ENCODE results near the gene DMRT1.

DNA sequence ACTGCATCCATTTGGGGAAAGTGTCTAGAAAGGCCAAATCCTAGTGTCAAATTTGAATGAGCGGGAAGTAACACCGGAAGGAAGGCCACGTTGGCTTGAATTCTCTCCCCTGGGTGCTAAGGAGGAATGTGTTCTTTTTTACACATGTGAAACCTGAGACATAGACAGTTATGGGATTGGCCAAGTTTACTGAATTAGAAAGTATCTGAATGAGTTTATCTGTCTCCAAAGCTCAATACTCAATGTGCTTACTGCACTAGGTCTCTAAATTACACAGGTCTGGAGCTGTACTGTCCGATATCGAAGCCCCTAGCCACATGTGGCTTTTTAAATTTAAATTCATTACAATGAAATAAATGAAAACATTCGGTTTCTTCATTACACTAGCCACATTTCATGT, 6.0 kb downstream of the DMRT1 start:
- TF ChIP-seq CTCF (IDR thresholded peaks at IDR 0.05): no peak
- no peak for TF ChIP-seq POLR2A (IDR thresholded peaks at IDR 0.05)
